ENCODE measurements around the gene UTP4.
"Not testable (repeated sequence)": the region's sequence is repeated elsewhere in the genome, so short reads cannot be mapped to it uniquely, and the experiment has no call there.

The UTP4 gene

GRCh38 chr16:69110406-69110805 lies 22.0 kb upstream of the UTP4 start:
- no peak for DNase-seq (ENCODE audit: low read depth in 2 of 2)

- no peak for DNase-seq (ENCODE audit: low read depth in 2 of 2)
Observed at GRCh38 chr16:69111216-69111875, 21.1 kb upstream of the UTP4 start.

- no peak for DNase-seq (ENCODE audit: low read depth in 2 of 2)
Observed at GRCh38 chr16:69111876-69112230, 20.6 kb upstream of the UTP4 start.

GRCh38 chr16:69112285-69113129 lies 19.9 kb upstream of the UTP4 start:
- peak; percentile 51 to 55 for DNase-seq (ENCODE audit: low read depth in 2 of 2)

GRCh38 chr16:69113216-69113615 lies 19.2 kb upstream of the UTP4 start:
- no peak for DNase-seq (ENCODE audit: low read depth in 2 of 2)

- DNase-seq (ENCODE audit: low read depth in 2 of 2) = no peak
Observed at GRCh38 chr16:69114346-69114975, 18.0 kb upstream of the UTP4 start.

- no peak for DNase-seq (ENCODE audit: low read depth in 2 of 2)
Observed at GRCh38 chr16:69114976-69115355, 17.5 kb upstream of the UTP4 start.

GRCh38 chr16:69115361-69115760 lies 17.1 kb upstream of the UTP4 start:
- DNase-seq (ENCODE audit: low read depth in 2 of 2) = no peak

- DNase-seq (ENCODE audit: low read depth in 2 of 2) = no peak
Observed at GRCh38 chr16:69115837-69116236, 16.6 kb upstream of the UTP4 start.

- no peak for DNase-seq (ENCODE audit: low read depth in 2 of 2)
Observed at GRCh38 chr16:69116256-69116875, 16.1 kb upstream of the UTP4 start.

GRCh38 chr16:69116906-69117305 lies 15.5 kb upstream of the UTP4 start:
- no peak for DNase-seq (ENCODE audit: low read depth in 2 of 2)

GRCh38 chr16:69118468-69118867 lies 14.0 kb upstream of the UTP4 start:
- DNase-seq (ENCODE audit: low read depth in 2 of 2) = no peak

- no peak for DNase-seq (ENCODE audit: low read depth in 2 of 2)
Observed at GRCh38 chr16:69118994-69119393, 13.5 kb upstream of the UTP4 start.

- DNase-seq (ENCODE audit: low read depth in 2 of 2) = no peak
Observed at GRCh38 chr16:69119536-69119935, 12.9 kb upstream of the UTP4 start.

GRCh38 chr16:69120096-69120664 lies 12.3 kb upstream of the UTP4 start:
- no peak for DNase-seq (ENCODE audit: low read depth in 2 of 2)

GRCh38 chr16:69123910-69124309 lies 8.5 kb upstream of the UTP4 start:
- peak in 1 of 2 donors; percentile 52 for DNase-seq (ENCODE audit: low read depth in 2 of 2)

- not testable (repeated sequence) for DNase-seq (ENCODE audit: low read depth in 2 of 2)
Observed at GRCh38 chr16:69124406-69124805, 8.0 kb upstream of the UTP4 start.

- not testable (repeated sequence) for DNase-seq (ENCODE audit: low read depth in 2 of 2)
Observed at GRCh38 chr16:69124961-69125360, 7.5 kb upstream of the UTP4 start.

- no peak for DNase-seq (ENCODE audit: low read depth in 2 of 2)
Observed at GRCh38 chr16:69126221-69126620, 6.2 kb upstream of the UTP4 start.

GRCh38 chr16:69126801-69127200 lies 5.6 kb upstream of the UTP4 start:
- DNase-seq (ENCODE audit: low read depth in 2 of 2) = not testable (repeated sequence)

GRCh38 chr16:69127966-69128510 lies 4.4 kb upstream of the UTP4 start:
- DNase-seq (ENCODE audit: low read depth in 2 of 2) = no peak

GRCh38 chr16:69130461-69130860 lies 2.0 kb upstream of the UTP4 start:
- no peak for DNase-seq (ENCODE audit: low read depth in 2 of 2)

Measured in stimulated activated CD4-positive, alpha-beta T cell treated with anti-CD3 and anti-CD28 coated beads, Interleukin-4, amount 100 ng/mL, for 48 hours (primary cell).